ENCODE data around the gene EPS8.

DNA sequence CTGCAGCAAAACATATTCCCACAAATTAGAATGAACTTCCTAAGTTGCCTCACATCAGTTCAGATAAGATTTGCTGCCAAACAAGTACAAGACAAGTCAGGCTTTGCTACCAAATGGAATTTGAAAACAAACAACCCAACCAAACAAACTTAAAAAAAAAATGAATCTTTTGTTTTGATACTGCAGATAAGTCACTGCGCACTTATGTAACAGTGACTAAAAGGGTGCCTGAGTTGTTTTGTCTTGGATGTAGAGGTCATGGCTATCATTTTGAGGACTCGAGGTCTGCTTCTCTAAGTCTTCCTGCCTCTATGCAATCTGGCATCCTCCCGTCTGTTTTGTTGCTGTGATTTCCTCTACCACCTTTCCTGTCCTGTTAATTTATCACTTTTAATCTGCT lies 11.1 kb upstream of the EPS8 start:
- TF ChIP-seq POLR2AphosphoS5 (IDR thresholded peaks at IDR 0.05; ENCODE audit: borderline replicate concordance, low read depth, low read length) (no peak), EZH2 (IDR thresholded peaks at IDR 0.05) (no peak)

Measured in SK-N-MC (cell line).